GM13976 (cell line): ENCODE measurements around the gene MMD2.

Source experiments
- DNase-seq: peaks from one replicate; pipeline ENCODE4 v3.0.0; 2012; ENCODE audit warnings: low spot score
- in situ Hi-C: fragments of 300-500 bp; cut with MboI; formaldehyde crosslinking; loops from one replicate; pipeline ENCODE4 v1.12.0; 2022; ENCODE audit warnings: low sequenced_read_pairs, mixed read lengths, inconsistent platforms; ENCODE audit not compliant: unreplicated experiment
- TF ChIP-seq, protein P1 (sequence below): IDR thresholded peaks from 2 replicates; pipeline ENCODE4 v1.5.1; 2012; ENCODE audit warnings: borderline replicate concordance, mild to moderate bottlenecking; ENCODE audit not compliant: insufficient read depth; ENCODE audit errors: extremely low read depth, missing control alignments, control extremely low read depth

MMD2 gene

GRCh38 chr7:4861227-4861626 lies 97.8 kb downstream of the MMD2 start:
- DNase-seq = no peak
- in situ Hi-C loops = no loop called here
- TF ChIP-seq, protein P1, sequence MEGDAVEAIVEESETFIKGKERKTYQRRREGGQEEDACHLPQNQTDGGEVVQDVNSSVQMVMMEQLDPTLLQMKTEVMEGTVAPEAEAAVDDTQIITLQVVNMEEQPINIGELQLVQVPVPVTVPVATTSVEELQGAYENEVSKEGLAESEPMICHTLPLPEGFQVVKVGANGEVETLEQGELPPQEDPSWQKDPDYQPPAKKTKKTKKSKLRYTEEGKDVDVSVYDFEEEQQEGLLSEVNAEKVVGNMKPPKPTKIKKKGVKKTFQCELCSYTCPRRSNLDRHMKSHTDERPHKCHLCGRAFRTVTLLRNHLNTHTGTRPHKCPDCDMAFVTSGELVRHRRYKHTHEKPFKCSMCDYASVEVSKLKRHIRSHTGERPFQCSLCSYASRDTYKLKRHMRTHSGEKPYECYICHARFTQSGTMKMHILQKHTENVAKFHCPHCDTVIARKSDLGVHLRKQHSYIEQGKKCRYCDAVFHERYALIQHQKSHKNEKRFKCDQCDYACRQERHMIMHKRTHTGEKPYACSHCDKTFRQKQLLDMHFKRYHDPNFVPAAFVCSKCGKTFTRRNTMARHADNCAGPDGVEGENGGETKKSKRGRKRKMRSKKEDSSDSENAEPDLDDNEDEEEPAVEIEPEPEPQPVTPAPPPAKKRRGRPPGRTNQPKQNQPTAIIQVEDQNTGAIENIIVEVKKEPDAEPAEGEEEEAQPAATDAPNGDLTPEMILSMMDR = no peak

DNA sequence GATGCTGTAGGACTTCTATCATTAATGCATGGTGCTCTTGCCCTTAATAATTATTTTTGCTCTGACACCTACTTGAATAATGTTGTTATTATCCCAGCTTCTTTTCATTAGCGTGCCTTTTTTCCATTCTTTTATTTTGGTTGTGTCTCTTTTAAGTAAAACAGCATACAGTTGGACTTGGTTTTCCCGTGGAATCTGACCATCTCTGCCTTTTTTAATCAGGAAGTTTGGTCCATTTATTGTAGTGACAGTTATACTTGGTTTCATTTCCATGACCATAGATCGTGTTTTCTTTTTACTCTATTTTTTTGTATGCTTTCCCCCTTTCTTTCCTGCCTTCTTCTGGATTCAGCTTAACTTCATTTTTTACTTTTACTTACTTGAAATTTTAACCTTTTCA lies 101.8 kb downstream of the MMD2 start:
- TF ChIP-seq, protein P1 = no peak
- no peak for DNase-seq
- in situ Hi-C loops = no loop called here

DNA sequence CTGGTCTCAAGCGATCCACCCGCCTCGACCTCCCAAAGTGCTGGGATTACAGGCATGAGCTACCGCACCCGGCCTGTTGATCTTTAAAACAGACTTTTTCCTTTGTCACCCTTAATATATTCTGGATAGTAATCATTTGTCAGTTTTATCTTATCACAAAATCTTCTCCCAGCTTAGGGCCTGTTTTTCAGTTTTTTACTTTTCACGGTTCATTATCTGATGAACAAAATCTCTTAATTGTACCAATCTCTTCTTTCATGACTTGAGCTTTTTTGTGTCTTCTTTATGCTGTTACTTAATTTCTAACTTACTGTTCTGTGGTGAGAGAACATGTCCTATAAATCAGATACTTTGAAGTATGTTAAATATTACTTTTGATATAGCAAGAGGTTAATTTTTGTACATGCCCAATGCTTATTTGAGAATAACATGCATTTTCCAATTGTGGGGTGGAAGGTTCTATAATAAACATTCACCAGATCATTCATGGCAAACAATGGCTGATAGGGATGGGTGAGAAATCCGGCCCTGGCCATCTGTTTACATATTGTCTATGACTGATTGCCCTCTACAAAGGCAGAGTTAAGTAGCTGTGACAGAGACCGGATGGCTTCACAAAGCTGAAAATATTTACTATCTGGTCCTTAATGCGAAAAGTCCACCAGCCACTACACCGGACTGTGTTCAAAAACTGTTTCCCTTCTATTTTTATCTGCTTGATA lies 102.5 kb downstream of the MMD2 start:
- no peak for DNase-seq
- TF ChIP-seq, protein P1 = no peak
- in situ Hi-C loops = no loop called here
